Measurements from ENCODE around the gene PSMD1.
"Not testable (repeated sequence)": the region's sequence is repeated elsewhere in the genome, so short reads cannot be mapped to it uniquely, and the experiment has no call there.

The PSMD1 gene

GRCh38 chr2:231117148-231117547 is 60.5 kb downstream of the PSMD1 start:
- DNase-seq (ENCODE audit: low spot score): no peak

GRCh38 chr2:231117922-231118613 is 61.4 kb downstream of the PSMD1 start:
- DNase-seq (ENCODE audit: low spot score): no peak

GRCh38 chr2:231118614-231118942 is 61.9 kb downstream of the PSMD1 start:
- DNase-seq (ENCODE audit: low spot score): no peak

- DNase-seq (ENCODE audit: low spot score): no peak
Observed at GRCh38 chr2:231123362-231123898, 66.8 kb downstream of the PSMD1 start.

- peak; percentile 37 for DNase-seq (ENCODE audit: low spot score)
Observed at GRCh38 chr2:231124838-231125568, 68.3 kb downstream of the PSMD1 start, which contains the start of gene HTR2B. Gene HTR2B (minus strand): TSS chr2:231125042. CDS start chr2:231123764, 1,278 bp downstream.

GRCh38 chr2:231126123-231126522 is 69.5 kb downstream of the PSMD1 start:
- no peak for DNase-seq (ENCODE audit: low spot score)

- DNase-seq (ENCODE audit: low spot score): no peak
Observed at GRCh38 chr2:231127480-231127879, 70.8 kb downstream of the PSMD1 start.

- DNase-seq (ENCODE audit: low spot score): no peak
Observed at GRCh38 chr2:231127936-231128335, 71.3 kb downstream of the PSMD1 start.

- DNase-seq (ENCODE audit: low spot score): no peak
Observed at GRCh38 chr2:231128541-231128940, 71.9 kb downstream of the PSMD1 start.

GRCh38 chr2:231129216-231129615 is 72.5 kb downstream of the PSMD1 start:
- no peak for DNase-seq (ENCODE audit: low spot score)

- no peak for DNase-seq (ENCODE audit: low spot score)
Observed at GRCh38 chr2:231130336-231131056, 73.8 kb downstream of the PSMD1 start.

GRCh38 chr2:231132129-231132528 is 75.5 kb downstream of the PSMD1 start:
- DNase-seq (ENCODE audit: low spot score): no peak

- DNase-seq (ENCODE audit: low spot score): no peak
Observed at GRCh38 chr2:231133365-231134099, 76.9 kb downstream of the PSMD1 start.

GRCh38 chr2:231134910-231135655 is 78.4 kb downstream of the PSMD1 start:
- no peak for DNase-seq (ENCODE audit: low spot score)

GRCh38 chr2:231138699-231139098 is 82.0 kb downstream of the PSMD1 start:
- no peak for DNase-seq (ENCODE audit: low spot score)

- no peak for DNase-seq (ENCODE audit: low spot score)
Observed at GRCh38 chr2:231139796-231140195, 83.1 kb downstream of the PSMD1 start.

- not testable (repeated sequence) for DNase-seq (ENCODE audit: low spot score)
Observed at GRCh38 chr2:231140808-231141207, 84.1 kb downstream of the PSMD1 start.

GRCh38 chr2:231144896-231145295 is 88.2 kb downstream of the PSMD1 start:
- no peak for DNase-seq (ENCODE audit: low spot score)

- DNase-seq (ENCODE audit: low spot score): no peak
Observed at GRCh38 chr2:231146665-231147064, 90.0 kb downstream of the PSMD1 start.

GRCh38 chr2:231152800-231153557 is 96.3 kb downstream of the PSMD1 start:
- no peak for DNase-seq (ENCODE audit: low spot score)

Data from putamen (tissue), 1 donor.